ENCODE measurements around the gene RLN3. TPM values are rescaled to one million over a fixed set of nuclear protein-coding genes. Genes with fewer than 3 reads are reported as not detected.

The RLN3 gene
- total RNA-seq, 4 donors from 2014 or later, result not detected

DNA sequence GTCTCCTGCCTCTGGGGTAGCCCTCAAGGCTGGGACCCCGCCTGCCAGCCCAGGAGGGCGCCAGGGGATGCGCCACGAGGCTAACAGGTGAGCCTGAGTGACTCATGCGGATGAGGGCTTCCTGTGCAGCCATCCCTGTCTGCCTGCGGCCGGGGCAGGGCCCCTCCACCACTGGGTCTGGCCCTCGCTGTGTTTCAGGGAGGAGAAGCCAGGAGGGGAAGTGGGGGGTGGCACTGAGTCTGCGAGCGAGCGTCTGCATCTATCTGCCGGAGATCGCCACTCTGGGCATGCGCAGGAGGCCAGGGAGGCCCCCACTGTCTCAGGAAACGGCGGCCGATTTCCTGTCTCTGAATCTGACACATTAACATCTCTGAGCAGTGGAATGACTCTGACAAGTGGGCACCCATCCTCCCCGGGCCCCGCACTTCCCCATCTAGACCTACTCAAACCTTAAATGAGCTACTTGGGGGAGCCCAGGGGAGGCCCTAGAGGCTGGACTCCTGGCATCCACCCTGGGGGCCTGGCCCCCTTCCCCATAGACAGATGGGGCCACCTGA is 41.5 kb upstream of the RLN3 start:
- no peak for TF ChIP-seq CTCF (IDR thresholded peaks at IDR 0.05)
- ATAC-seq (ENCODE audit: low FRiP score) (peak; percentile 55), DNase-seq (ENCODE audit: low spot score) (peak; percentile 65)

- no peak for TF ChIP-seq CTCF (IDR thresholded peaks at IDR 0.05)
- ATAC-seq (ENCODE audit: low FRiP score), result no peak
- no peak for DNase-seq (ENCODE audit: low spot score)
Measured at GRCh38 chr19:13987101-13987890, 40.7 kb upstream of the RLN3 start.

- DNase-seq (ENCODE audit: low spot score) (no peak), ATAC-seq (ENCODE audit: low FRiP score) (no peak)
- TF ChIP-seq CTCF (IDR thresholded peaks at IDR 0.05), result no peak
Measured at GRCh38 chr19:13989487-13989886, 38.5 kb upstream of the RLN3 start.

DNA sequence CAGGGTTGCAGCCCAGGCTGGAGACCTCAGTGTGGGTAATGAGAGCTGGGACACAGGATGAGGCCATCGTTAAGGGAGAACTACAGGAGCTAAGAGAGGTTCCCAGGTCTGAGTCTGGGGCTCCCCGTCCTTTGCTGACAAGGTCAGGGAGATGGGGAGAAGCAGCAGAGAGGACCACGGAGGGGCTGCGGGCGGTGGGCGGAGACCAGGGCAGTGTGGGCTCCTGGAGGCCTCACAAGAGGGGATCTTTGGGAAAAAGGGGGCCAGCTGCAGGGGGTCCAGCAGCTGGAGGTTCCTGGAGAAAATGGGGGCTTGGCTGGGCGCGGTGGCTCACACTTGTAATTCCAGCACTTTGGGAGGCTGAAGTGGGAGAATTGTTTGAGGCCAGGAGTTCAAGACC is 37.9 kb upstream of the RLN3 start:
- no peak for ATAC-seq (ENCODE audit: low FRiP score)
- DNase-seq (ENCODE audit: low spot score), result no peak
- TF ChIP-seq CTCF (IDR thresholded peaks at IDR 0.05), result no peak

DNA sequence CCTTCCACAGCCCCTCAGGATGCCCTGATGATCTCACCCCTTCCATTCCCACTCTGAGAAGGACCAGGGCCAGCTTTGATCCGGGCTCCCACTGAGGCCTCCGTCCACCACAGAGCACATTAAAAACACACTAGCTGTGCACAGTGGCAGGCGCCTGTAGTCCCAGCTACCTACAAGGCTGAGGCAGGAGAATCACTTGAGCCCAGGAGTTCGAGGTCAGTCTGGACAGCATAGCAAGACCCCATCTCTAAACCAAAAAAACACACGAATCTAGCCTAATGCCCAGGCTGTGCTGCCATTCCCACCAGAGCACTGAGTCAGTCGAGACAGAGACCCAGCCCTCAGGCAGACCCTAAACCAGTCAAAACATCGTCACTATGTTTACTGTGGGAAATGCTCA is 35.9 kb upstream of the RLN3 start:
- no peak for TF ChIP-seq CTCF (IDR thresholded peaks at IDR 0.05)
- DNase-seq (ENCODE audit: low spot score) (no peak), ATAC-seq (ENCODE audit: low FRiP score) (no peak)

GRCh38 chr19:13993590-13994300 is 34.2 kb upstream of the RLN3 start:
- no peak for DNase-seq (ENCODE audit: low spot score)
- ATAC-seq (ENCODE audit: low FRiP score), result no peak
- no peak for TF ChIP-seq CTCF (IDR thresholded peaks at IDR 0.05)

Data from omental fat pad (tissue), 4 donors.